CD4-positive, alpha-beta T cell treated with Interleukin-15 for 1 hour (primary cell): Measurements from ENCODE around the gene ZFP36L1.

Experiments
- DNase-seq: peaks from one replicate; pipeline ENCODE4 v3.0.0-alpha.2; 2020

ZFP36L1 gene

GRCh38 chr14:68816183-68816942, 23.5 kb upstream of the ZFP36L1 start:
- peak; percentile 90 for DNase-seq

DNA sequence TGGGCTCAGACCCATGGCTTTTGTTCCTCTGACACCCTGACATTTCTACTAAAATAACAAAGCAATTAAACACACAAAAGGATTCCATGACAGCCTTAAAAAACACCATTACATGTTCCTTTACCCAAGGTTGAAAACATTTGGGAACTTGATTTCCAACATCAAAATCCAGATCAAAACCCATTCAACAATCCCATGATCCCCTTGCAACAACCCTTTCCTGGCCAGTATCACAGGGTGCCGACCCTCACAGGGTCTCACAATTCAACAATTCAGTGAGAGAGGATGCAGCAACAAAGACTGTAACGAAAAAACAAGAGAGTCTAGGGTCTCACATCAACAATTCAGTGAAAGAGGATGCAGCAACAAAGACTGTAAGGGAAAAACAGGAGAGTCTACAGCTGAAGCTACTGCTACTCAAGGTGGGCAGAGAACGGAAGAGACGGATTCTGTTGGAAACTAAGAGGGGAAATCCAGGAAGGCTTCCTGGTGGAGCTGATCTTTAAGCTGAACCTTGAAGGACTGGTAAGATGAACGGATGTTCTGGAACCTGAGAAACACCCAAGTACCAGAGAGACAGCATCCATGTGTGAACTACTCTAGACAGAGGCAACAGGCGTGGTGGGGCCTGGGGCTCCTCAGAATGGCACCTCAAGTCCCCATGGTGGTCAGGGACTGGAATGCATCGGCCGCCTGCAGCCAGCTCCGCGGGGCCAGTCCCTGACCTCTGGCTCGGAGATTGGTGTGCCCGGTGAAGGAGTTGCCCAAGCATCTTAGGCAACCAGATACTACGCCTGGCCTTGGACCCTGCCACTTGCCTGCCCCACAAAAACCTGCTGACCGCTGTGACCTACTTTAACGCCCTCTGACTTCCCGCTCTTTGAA, 22.7 kb upstream of the ZFP36L1 start:
- no peak for DNase-seq

DNA sequence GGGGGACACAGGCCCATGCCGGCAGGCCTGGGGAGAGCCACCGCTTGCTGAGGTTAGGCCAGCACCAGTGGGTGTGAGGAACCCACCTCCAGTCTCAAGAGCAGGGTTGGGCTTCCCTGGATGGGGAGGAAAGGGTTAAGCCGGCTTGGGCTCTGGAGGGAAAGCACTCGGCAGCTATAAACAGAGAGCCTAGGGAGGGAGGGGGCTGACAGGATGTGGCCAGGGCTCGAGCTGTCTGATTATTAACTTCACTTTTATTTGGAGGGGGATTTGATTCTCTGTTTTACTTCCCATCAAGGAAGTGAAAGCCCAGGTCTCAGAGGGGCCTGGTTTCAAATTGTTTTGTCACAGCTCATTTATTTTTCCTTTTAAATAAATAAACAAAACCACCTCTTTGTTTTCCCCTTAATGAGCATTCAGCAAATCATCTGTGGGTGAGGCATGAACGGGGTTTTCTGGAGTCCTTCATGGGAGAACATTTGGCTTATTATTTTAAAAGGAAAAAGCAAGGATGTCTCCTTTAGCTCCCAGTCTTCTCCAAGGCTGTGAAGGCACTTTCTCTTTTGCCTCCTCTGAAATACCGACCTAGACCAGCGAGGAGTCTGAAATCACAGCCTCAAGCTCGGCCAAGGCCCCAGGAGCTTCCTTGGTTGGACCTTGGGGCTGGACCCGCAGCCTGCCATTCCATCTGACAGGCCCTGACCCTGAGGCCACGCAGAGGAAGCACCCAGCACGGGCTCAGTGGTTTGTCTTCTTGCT, 21.9 kb upstream of the ZFP36L1 start:
- peak; percentile 75 for DNase-seq

- no peak for DNase-seq
These were observed 21.3 kb upstream of the ZFP36L1 start for GRCh38 chr14:68814238-68814538.

DNA sequence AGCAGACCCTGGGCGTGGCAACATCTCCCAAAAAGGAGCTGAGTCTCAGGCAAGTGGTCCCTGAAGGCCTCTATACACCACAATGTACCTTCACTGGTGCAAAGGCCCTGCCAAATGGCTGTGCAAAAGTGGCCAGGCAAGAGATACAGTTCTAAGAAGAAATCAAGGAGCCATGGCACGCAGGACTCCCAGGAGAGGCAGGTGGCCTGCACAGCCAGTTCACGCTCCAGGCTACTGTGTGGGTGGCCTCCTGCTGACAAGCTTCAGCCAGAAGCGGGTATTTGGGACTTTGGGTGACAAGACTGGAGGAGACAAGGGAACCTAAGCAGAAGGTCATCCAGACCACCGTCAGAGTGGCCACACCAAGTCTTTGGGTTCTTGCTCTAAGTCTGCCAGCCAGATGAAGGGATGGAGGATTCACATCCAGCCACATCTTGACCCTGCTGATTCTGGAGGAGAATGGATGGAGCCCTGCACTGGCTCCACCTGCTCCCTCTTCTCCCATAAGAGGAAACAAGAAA, 20.5 kb upstream of the ZFP36L1 start:
- DNase-seq: no peak

- no peak for DNase-seq
These were observed 18.3 kb upstream of the ZFP36L1 start for GRCh38 chr14:68811171-68811570.

DNA sequence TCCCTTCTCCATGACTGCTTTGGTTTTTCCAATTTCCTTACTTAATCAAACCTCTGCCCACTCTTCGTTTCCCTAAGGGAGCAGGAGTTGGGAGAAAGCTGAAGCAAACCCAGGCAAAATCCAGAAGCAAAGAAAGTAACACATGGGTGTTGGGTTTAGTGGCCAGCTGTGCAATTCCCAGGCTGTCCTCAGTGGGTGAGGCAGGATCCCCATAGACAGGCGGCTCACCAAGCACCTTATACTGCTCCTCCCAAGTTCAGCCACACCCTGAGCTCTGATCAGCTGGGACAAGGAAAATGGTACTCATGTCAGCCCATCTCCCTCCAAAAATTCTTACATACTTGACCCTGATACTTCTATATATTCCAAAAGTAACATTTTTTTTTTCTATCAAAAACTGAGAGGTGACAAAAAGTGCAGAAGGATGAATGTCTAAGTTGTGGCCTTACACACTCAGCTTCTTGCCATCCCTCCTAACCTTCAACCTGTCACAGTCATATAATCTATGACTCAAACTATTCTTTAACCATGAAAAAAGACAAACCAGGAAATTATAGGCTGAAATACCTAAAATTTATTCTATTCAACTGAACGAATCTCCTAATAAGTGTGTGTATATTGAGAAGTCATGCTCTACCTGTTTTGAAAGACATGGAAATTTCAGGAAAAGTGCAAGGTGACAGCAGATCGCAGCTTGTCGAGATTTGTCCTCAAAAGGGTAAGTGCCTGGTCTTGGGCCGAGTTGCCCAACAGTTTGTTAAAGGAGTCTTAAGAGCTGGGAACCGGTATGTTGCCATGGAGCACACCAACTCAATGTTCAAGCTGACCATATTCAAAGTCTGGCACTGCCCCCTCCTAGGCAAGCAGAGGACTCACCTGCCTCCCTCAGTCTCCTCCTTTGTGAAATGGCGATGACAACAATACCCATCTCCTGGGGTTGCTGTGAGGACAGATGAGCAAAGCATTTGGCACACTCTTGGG, 17.6 kb upstream of the ZFP36L1 start:
- DNase-seq: no peak

DNA sequence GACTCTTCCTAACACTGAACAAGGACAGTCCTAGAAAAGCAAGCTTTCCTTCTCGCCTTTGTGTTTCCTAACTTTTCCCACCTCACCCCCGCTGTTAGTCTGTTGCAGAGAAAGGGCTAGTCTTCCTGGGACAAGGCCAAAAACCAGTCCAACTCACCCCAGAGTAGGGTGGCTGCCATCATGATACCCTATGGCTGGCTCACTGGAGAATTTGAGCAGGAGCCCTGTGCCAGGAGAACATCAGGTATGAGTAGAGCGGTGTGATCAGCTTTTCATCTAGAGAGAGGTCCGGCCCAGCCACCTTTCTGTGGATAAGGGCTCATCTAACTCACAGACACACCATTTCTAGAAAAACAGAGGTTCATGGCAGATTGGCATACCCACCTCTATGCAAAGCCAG, 16.7 kb upstream of the ZFP36L1 start:
- no peak for DNase-seq

DNA sequence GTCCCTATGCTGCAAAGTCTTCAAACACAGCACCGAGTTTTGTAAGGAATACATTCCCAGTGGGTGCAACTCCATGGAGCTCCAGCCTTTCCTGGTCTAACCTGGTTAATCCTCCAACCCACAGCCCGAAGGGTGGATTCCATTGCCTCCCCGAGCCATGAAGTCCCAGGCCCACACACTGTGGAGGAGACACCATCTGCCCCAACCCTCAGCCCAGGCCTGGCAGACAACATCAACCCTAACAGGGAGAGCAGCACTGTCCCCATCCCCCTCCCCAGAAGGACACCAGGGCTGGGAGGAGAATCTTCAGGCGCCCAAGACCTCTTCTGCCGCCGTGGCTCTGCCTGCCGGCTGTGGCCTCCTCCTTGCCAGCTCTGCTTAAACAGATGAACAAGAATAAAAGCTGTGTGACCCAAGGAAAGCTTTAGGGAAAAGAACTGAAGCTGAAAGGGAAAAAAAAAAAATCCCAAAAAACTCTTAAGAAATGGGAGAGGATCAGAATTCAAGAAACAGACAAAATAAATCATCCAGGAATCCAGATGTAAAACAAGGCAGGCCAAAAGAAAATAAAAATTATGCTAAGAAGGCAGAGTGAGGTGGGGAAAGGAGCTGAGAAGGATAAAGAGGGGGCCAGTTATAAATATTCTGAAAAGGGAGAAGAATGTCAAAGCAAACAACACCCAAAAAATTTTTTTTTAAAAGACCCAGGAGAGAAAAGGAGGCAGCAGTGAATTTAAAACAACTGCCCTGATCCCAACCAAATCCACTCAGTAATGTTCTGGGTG, 16.0 kb upstream of the ZFP36L1 start:
- DNase-seq: no peak

DNA sequence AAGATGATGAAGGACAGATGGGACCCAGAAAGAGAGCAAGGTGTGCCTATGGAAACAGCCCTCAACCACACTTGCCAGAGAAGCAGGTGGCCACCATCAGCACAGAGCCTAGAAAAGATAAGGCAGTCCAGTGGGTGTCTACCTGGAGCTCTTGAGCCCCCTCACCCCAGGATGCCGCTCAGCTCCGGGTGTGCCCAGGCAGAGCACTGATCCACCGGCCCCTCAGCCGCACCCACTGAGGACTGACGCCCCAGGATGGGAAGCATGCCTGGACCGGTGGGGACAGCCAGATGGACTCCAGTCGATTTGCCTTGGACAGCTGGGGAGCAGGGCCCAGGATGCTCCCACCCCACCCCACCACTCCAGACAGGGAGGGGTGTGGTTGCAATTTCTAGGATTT, 15.1 kb upstream of the ZFP36L1 start:
- no peak for DNase-seq

DNA sequence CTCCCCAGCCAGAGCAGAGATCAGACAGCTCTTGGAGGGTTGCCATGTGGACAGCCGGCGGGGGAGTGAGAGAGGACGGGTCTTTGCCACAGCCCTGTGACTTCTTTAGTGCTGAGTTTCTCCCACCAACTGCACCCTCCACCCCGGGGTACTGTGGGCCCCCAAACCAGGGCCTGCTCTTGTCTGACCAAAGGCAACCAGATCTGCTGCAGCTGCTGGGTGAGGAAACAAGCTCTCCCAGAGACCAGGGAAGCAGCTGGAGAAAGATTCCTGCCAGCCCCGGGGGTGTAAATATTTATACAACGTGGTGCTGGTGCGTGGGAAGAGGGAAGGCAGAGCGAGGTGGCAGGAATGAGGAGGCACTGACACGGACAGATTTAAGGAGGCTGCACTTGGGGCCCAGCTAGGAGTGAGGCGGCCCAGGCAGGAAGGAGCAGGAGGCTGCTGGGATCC, 14.3 kb upstream of the ZFP36L1 start:
- DNase-seq: no peak

DNA sequence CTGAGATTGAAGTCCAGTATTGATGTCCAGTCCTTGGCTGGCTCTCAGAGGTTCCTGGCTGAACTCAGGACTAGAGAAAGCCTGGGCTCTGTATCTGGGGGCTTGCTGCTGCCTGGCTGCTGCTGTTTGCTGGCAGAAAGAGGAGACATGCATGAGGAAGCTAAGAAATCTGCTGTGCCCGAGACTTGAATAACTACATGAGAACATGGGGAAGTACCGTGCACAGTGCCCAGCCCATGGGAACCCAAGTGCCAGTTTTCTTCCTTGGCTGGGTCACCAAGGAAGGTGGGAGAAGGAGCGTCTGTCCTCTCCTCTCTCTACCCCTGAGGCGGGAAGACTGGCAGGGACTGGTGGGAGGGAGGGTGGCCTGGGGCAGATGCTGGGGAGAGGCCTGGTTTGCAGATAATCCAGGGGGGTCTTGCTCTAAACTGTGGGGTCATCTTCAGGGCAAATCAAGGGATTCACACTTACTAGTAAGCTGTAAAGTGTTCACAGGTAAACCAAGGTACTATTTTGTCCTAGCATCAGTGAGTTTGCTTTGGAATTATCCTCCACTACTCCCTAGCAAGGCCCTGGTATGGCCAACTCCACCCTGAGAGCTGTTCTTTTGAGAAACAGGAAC, 13.8 kb upstream of the ZFP36L1 start:
- peak; percentile 67 for DNase-seq

DNA sequence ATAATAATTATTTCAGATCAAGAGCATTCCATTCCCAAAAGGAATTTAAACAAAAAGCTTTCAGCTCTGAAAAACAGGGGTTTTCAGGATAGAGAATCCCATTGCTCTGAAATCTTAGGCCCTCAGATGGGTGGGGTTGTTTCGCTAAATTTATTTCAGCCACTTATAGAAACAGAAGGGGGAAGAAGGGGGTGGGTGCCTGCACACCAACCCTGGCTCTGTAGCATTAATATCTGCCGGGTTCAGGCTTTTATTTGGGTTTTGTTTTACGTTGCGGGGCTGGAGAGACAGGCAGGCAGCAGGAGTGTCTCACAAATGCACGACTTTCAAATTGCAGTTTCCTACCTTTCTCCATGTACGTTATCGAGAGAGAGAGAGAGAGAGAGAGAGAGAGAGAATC, 12.5 kb upstream of the ZFP36L1 start:
- DNase-seq: no peak

DNA sequence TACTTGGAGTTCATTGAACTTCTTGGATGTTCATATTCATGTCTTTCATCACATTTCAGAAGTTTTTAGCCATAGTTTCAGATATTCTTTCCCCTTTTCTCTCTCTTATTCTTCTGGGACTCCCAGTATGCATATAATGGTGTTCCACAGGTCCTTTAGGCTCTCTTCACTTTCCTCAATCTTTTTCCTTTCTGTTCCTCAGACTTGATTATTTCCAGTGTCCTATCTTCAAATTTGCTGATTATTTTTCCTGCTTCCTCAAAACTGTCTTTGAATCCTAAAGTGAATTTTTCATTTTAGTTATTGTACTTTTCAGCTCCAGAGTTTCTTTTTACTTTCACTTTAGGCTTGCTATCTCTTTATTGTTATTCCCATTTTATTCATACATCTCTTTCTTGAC, 8.8 kb upstream of the ZFP36L1 start:
- no peak for DNase-seq

DNA sequence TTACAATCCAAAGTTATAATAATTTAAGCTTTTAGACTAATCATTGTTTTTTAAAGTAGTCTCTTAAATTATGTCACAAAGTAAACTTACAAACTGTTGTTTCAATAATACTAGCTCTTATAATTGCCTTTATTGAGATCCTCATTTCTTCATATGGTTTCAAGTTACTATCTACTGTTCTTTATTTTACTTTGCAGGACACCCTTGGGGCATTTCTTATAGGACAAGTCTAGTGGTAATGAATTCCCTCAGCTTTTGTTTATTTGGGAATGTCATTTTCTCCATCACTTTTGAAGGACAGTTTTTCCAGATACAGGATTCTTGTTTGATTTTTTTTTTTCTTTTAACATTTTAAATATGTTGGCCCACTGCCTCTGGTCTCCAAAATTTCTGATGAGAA, 8.1 kb upstream of the ZFP36L1 start:
- no peak for DNase-seq

DNA sequence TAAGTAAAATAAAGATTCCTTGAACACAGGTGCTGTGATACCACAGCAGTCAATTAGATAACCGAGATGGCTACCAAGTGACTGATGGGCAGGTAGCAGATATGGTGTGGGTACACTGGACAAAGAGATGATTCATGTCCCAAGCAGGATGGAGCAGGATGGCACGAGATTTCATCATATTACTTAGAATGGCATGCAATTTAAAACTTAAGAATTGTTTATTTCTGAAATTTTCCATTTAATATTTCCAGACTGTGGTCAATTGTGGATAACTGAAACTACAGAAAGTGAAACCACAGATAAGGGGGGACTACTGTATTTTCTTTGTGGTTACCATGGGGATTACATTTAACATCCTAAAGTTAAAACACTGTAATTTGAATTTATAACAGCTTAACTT, 7.5 kb upstream of the ZFP36L1 start:
- DNase-seq: no peak

GRCh38 chr14:68798621-68799020, 5.8 kb upstream of the ZFP36L1 start:
- DNase-seq: no peak

DNA sequence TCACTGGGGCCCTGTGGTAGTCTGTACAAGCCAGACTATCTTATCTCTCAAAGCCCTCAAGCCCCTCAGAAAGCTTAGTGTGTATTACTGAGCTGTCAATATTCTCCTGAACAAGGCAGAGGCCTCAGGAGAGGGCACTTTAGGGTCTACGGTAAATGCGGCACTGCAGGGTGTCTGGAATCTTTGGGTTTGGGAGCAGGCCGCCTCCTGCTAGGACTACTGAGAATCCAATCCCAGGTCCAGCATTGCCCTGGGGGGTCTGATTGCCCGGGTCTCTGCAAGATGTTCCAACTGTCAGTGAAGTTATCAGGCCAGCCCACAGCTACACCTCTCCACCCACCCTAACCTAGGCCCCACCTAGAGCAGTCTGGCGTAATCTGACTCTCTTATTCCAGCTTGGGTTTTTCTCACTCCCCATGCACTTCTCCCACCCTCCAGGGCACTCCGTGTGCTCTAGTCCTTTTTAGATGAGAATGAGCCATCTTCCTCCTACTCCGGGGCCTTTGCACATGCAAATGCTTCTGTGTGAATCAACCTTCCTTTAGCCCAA, 4.3 kb upstream of the ZFP36L1 start:
- no peak for DNase-seq

DNA sequence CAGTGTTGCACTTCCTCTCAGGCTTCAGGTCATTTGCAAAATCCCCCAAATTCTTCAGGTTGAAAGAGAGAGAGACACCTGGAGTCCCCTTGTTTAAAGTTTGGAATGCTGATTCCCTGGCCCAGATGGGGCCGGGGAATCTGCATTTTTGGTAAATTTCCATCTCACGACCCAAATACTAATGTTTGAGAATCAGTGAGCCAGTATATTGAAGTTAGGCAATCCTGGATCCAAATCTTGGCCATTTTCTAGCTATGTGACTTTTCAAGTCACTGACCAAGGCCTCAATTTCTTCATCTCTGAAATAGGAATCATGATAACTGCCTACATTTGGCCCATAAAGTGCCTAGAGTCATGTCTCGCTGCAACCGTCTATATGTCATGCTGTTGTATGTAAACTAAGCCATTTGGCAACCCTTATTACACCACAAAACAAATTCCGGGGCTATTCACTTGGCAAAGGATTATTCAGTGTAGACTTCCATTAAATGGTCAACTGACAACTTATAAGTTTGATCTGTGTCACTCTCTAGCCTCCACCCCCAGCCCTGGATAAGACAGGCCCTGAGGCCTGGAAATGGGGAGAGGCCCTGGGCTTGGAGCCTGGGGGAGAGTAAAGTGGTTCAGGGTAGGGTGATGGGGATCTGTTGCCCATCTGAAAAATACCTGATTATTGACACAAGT, 3.7 kb upstream of the ZFP36L1 start:
- no peak for DNase-seq
